ENCODE results near the gene PFDN2. TPM values are rescaled to one million over a fixed set of nuclear protein-coding genes. Genes with fewer than 3 reads are reported as not detected.

PFDN2 gene
- total and polyA plus RNA-seq, 10 of the 15 experiments (the other 5 are each of a cell fraction or from before 2014, with no cell fraction given): 30.0 to 141 (median 80.5) TPM

DNA sequence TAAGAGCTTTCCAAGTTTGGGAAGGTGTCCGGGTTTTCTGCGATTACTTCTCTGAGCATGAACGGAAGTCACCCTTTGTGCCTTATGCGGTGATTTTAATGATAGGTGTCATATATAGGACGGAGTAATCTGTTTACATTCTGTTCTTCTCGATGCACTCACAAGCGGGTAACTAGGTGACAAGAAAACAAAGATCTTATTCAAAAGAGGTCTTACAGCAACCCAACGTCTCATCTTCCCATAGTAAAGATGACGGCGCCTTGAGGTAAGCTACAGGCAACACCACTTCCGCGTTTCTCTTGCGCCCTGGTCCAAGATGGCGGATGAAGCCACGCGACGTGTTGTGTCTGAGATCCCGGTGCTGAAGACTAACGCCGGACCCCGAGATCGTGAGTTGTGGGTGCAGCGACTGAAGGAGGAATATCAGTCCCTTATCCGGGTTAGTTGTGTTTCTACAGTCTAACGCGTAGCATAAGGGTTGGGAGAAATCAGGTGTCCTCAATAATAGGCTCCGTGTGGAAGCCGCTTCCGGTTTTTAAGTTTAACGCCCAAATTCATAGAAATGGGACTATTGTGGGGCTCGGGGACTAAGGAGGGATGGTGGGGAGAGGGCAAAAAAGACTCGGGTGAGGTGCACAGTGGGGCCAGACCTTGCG, 36.0 kb upstream of the PFDN2 start, which contains the start of gene UFC1 (continued):
- TF ChIP-seq CEBPZ (IDR thresholded peaks at IDR 0.05; ENCODE audit: low read depth, low read length): no peak
- no peak for TF ChIP-seq SMARCA5 (IDR thresholded peaks at IDR 0.05)
- peak; percentile 65; the same call in 1 of the 2 replicates for TF ChIP-seq PAX8 (IDR thresholded peaks at IDR 0.05)
- peak; percentile 59; the same call in 1 of the 2 replicates for TF ChIP-seq ASH2L (IDR thresholded peaks at IDR 0.05; ENCODE audit: borderline replicate concordance, low read depth)
- TF ChIP-seq TAF1 (IDR thresholded peaks at IDR 0.05; ENCODE audit: borderline replicate concordance, low read depth, low read length): peak; percentile 96
- peak; percentile 65 for TF ChIP-seq ELK1 (IDR thresholded peaks at IDR 0.05; ENCODE audit: low read depth, low read length)
- peak; percentile 42 for TF ChIP-seq SKIL (IDR thresholded peaks at IDR 0.05; ENCODE audit: low read depth, poor library complexity, severe bottlenecking)
- TF ChIP-seq ZBED1 (IDR thresholded peaks at IDR 0.05; ENCODE audit: borderline replicate concordance): peak; percentile 79; the same call in 1 of the 2 replicates
- TF ChIP-seq, protein P1, sequence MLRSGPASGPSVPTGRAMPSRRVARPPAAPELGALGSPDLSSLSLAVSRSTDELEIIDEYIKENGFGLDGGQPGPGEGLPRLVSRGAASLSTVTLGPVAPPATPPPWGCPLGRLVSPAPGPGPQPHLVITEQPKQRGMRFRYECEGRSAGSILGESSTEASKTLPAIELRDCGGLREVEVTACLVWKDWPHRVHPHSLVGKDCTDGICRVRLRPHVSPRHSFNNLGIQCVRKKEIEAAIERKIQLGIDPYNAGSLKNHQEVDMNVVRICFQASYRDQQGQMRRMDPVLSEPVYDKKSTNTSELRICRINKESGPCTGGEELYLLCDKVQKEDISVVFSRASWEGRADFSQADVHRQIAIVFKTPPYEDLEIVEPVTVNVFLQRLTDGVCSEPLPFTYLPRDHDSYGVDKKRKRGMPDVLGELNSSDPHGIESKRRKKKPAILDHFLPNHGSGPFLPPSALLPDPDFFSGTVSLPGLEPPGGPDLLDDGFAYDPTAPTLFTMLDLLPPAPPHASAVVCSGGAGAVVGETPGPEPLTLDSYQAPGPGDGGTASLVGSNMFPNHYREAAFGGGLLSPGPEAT (IDR thresholded peaks at IDR 0.05; ENCODE audit: low read depth): peak; percentile 86
- TF ChIP-seq POLR2A (IDR thresholded peaks at IDR 0.05; ENCODE audit: low read depth, low read length): peak; percentile 97
- no peak for TF ChIP-seq SMC3 (IDR thresholded peaks at IDR 0.05; ENCODE audit: borderline replicate concordance, low read length)
- TF ChIP-seq SIX5 (IDR thresholded peaks at IDR 0.05; ENCODE audit: low read depth, low read length, severe bottlenecking): peak; percentile 75
- TF ChIP-seq, protein P2, sequence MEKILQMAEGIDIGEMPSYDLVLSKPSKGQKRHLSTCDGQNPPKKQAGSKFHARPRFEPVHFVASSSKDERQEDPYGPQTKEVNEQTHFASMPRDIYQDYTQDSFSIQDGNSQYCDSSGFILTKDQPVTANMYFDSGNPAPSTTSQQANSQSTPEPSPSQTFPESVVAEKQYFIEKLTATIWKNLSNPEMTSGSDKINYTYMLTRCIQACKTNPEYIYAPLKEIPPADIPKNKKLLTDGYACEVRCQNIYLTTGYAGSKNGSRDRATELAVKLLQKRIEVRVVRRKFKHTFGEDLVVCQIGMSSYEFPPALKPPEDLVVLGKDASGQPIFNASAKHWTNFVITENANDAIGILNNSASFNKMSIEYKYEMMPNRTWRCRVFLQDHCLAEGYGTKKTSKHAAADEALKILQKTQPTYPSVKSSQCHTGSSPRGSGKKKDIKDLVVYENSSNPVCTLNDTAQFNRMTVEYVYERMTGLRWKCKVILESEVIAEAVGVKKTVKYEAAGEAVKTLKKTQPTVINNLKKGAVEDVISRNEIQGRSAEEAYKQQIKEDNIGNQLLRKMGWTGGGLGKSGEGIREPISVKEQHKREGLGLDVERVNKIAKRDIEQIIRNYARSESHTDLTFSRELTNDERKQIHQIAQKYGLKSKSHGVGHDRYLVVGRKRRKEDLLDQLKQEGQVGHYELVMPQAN (conservative IDR thresholded peaks at IDR 0.05): peak; percentile 46; the same call in 1 of the 2 replicates
- TF ChIP-seq NFXL1 (IDR thresholded peaks at IDR 0.05; ENCODE audit: borderline replicate concordance): no peak
- peak; percentile 77 for TF ChIP-seq HCFC1 (IDR thresholded peaks at IDR 0.05; ENCODE audit: low read length)
- peak; percentile 70; the same call in 1 of the 2 replicates for TF ChIP-seq TARDBP (IDR thresholded peaks at IDR 0.05; ENCODE audit: borderline replicate concordance)
- TF ChIP-seq PAX5 (IDR thresholded peaks at IDR 0.05; ENCODE audit: borderline replicate concordance, low read depth, low read length): no peak
- peak; percentile 17 to 74; a peak in 2 of 4 replicates for TF ChIP-seq BHLHE40 (IDR thresholded peaks at IDR 0.05; ENCODE audit: borderline replicate concordance in 1 of 2, low read depth in 2 of 2, low read length in 1 of 2)
- 0 out of 2 replicates have a peak, but pooled peaks have one; percentile 65 for TF ChIP-seq MAX (IDR thresholded peaks at IDR 0.05; ENCODE audit: low read depth, low read length)
